ENCODE results near the gene LRIG2. TPM values are rescaled to one million over a fixed set of nuclear protein-coding genes. Genes with fewer than 3 reads are reported as not detected.
"Not testable (repeated sequence)": the region's sequence is repeated elsewhere in the genome, so short reads cannot be mapped to it uniquely, and the experiment has no call there.

The LRIG2 gene
- polyA plus RNA-seq, 1 of the 3 experiments (the other 2 are of a cell fraction) = 3.8 TPM

DNA sequence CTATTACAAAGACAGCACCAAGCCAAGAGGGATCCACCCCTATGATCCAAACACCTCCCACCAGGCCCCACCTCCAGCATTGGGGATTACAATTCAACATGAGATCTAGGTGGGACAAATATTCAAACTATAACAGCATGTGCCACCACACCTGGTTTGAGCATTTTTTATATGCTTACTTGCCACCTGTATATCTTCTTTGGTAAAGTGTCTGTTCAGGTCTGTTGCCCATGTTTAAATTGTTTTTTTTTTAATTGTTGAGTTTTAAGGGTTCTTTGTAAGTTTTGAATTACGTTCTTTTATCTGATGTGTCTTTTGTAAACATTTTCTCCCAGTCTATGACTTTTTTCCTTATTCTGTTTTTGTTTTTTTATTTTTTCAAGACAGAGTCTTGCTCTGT is 83.4 kb downstream of the LRIG2 start:
- H4K20me1 ChIP-seq (ENCODE audit: insufficient read depth) = no peaks in the 10 kb centered on the region
- no peak overlapping the region for H3K4me2 ChIP-seq
- no peak for TF ChIP-seq SIN3A (IDR thresholded peaks at IDR 0.05; ENCODE audit: borderline replicate concordance, low read depth, low read length)
- no peak for TF ChIP-seq TAF1 (IDR thresholded peaks at IDR 0.05; ENCODE audit: borderline replicate concordance, low read depth, low read length)
- TF ChIP-seq GABPA (IDR thresholded peaks at IDR 0.05; ENCODE audit: low read depth) = no peak
- TF ChIP-seq RAD21 (IDR thresholded peaks at IDR 0.05; ENCODE audit: low read length) = no peak
- no peak for TF ChIP-seq RFX5 (IDR thresholded peaks at IDR 0.05; ENCODE audit: low read length)
- no peak for TF ChIP-seq PBX3 (IDR thresholded peaks at IDR 0.05)
- no peak for TF ChIP-seq RCOR1 (IDR thresholded peaks at IDR 0.05; ENCODE audit: low read length)
- TF ChIP-seq FOXJ3 (CRISPR knock-in tag; IDR thresholded peaks at IDR 0.05) = no peak
- TF ChIP-seq JUND (IDR thresholded peaks at IDR 0.05) = no peak
- no peak for TF ChIP-seq ZBTB33 (IDR thresholded peaks at IDR 0.05; ENCODE audit: borderline replicate concordance, low read depth)
- TF ChIP-seq, protein P1, sequence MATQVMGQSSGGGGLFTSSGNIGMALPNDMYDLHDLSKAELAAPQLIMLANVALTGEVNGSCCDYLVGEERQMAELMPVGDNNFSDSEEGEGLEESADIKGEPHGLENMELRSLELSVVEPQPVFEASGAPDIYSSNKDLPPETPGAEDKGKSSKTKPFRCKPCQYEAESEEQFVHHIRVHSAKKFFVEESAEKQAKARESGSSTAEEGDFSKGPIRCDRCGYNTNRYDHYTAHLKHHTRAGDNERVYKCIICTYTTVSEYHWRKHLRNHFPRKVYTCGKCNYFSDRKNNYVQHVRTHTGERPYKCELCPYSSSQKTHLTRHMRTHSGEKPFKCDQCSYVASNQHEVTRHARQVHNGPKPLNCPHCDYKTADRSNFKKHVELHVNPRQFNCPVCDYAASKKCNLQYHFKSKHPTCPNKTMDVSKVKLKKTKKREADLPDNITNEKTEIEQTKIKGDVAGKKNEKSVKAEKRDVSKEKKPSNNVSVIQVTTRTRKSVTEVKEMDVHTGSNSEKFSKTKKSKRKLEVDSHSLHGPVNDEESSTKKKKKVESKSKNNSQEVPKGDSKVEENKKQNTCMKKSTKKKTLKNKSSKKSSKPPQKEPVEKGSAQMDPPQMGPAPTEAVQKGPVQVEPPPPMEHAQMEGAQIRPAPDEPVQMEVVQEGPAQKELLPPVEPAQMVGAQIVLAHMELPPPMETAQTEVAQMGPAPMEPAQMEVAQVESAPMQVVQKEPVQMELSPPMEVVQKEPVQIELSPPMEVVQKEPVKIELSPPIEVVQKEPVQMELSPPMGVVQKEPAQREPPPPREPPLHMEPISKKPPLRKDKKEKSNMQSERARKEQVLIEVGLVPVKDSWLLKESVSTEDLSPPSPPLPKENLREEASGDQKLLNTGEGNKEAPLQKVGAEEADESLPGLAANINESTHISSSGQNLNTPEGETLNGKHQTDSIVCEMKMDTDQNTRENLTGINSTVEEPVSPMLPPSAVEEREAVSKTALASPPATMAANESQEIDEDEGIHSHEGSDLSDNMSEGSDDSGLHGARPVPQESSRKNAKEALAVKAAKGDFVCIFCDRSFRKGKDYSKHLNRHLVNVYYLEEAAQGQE (IDR thresholded peaks at IDR 0.05; ENCODE audit: low read depth, low read length) = no peak
- no peak for TF ChIP-seq SMC3 (IDR thresholded peaks at IDR 0.05; ENCODE audit: low read depth, low read length)
- no peak for TF ChIP-seq FOXM1 (IDR thresholded peaks at IDR 0.05; ENCODE audit: low read depth)
- TF ChIP-seq TCF12 (IDR thresholded peaks at IDR 0.05) = no peak
- TF ChIP-seq EZH2phosphoT487 (IDR thresholded peaks at IDR 0.05; ENCODE audit: borderline replicate concordance, low read depth) = no peak
- no peak for TF ChIP-seq RXRA (IDR thresholded peaks at IDR 0.05; ENCODE audit: borderline replicate concordance, low read depth)
- TF ChIP-seq GATA2 (CRISPR knock-in tag; IDR thresholded peaks at IDR 0.05) = no peak
- TF ChIP-seq, protein P2, sequence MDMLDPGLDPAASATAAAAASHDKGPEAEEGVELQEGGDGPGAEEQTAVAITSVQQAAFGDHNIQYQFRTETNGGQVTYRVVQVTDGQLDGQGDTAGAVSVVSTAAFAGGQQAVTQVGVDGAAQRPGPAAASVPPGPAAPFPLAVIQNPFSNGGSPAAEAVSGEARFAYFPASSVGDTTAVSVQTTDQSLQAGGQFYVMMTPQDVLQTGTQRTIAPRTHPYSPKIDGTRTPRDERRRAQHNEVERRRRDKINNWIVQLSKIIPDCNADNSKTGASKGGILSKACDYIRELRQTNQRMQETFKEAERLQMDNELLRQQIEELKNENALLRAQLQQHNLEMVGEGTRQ (IDR thresholded peaks at IDR 0.05; ENCODE audit: borderline replicate concordance, low read depth, low read length) = no peak
- ChIA-PET CTCF (no interaction called here), POLR2A (no interaction called here)
- no peak overlapping the region for H3K9ac ChIP-seq
- no peak for DNase-seq
- no peak overlapping the region for H3K27ac ChIP-seq (ENCODE audit: low read depth in 2 of 2, low read length in 1 of 2)
- 78% methylated on average over 1 of the region's 1 CpG for WGBS (ENCODE audit: low lambda C conversion rate)
- H2AFZ ChIP-seq (ENCODE audit: low read depth) = no peak overlapping the region
- H3K4me3 ChIP-seq (ENCODE audit: low read depth in 2 of 2, low read length in 1 of 2) = no peak overlapping the region
- no peaks in the 10 kb centered on the region; a peak in 1 of 4 replicates for H3K4me1 ChIP-seq (ENCODE audit: control insufficient read depth in 1 of 2, insufficient read depth in 2 of 2, low read depth in 1 of 2, low read length in 1 of 2)
- H3K9me3 ChIP-seq = 0 out of 2 replicates have a peak, but pooled peaks cover 8% of the 10 kb centered on the region
- no peaks in the 10 kb centered on the region for H3K27me3 ChIP-seq (ENCODE audit: insufficient read depth)
- no peaks in the 10 kb centered on the region for H3K36me3 ChIP-seq (replicated peaks in 1 of 2; ENCODE audit: control insufficient read depth in 1 of 2, insufficient read depth in 2 of 2, low read length in 1 of 2)
- H3F3A ChIP-seq (replicated peaks; ENCODE audit: insufficient read depth) = no peaks in the 10 kb centered on the region
- no peaks in the 10 kb centered on the region for H3K9me2 ChIP-seq
- no peaks in the 10 kb centered on the region for H3K79me2 ChIP-seq (ENCODE audit: insufficient read depth)

DNA sequence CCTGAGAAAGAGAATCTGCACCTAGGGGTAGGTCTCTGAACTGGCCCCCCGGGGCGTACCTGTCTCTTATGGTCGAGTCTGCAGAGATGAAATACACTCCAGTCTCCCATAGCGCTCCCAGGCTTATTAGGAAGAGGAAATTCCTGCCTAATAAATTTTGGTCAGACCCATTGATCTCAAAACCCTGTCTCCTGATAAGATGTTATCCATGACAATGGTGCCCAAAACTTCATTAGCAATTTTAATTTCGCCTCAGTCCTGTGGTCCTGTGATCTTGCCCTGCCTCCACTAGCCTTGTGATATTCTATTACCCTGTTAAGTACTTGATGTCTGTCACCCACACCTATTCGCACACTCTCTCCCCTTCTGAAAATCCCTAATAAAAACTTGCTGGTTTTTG is 85.7 kb downstream of the LRIG2 start:
- H3K9me3 ChIP-seq; H3K36me3 ChIP-seq (replicated peaks in 1 of 2; ENCODE audit: control insufficient read depth in 1 of 2, insufficient read depth in 2 of 2, low read length in 1 of 2); POLR2A ChIA-PET; H4K20me1 ChIP-seq (ENCODE audit: insufficient read depth); H3K4me1 ChIP-seq (ENCODE audit: control insufficient read depth in 1 of 2, insufficient read depth in 2 of 2, low read depth in 1 of 2, low read length in 1 of 2); H3K9me2 ChIP-seq; H3K4me3 ChIP-seq (ENCODE audit: low read depth in 2 of 2, low read length in 1 of 2); CTCF ChIA-PET; H3K9ac ChIP-seq; H2AFZ ChIP-seq (ENCODE audit: low read depth); H3K27me3 ChIP-seq (ENCODE audit: insufficient read depth); H3F3A ChIP-seq (replicated peaks; ENCODE audit: insufficient read depth); DNase-seq; H3K27ac ChIP-seq (ENCODE audit: low read depth in 2 of 2, low read length in 1 of 2); H3K79me2 ChIP-seq (ENCODE audit: insufficient read depth); H3K4me2 ChIP-seq: not testable (repeated sequence)
- WGBS (ENCODE audit: low lambda C conversion rate) = 58% methylated on average over 5 of the region's 6 CpGs

Data from SK-N-SH (cell line).